ES-I3 (cell line): ENCODE results near the gene SMIM5.

ENCODE experiments used
- H3K36me3 ChIP-seq: 2 replicates; pipeline ENCODE4 v1.6.1; 2013; ENCODE audit warnings: mild to moderate bottlenecking, low read length, control low read depth, moderate library complexity; ENCODE audit not compliant: insufficient read depth
- H3K4me1 ChIP-seq: 2 replicates; pipeline ENCODE4 v1.6.1; 2013; ENCODE audit warnings: mild to moderate bottlenecking, control low read depth, low read length; ENCODE audit not compliant: insufficient read depth
- H3K9ac ChIP-seq: 2 replicates; pipeline ENCODE4 v1.6.1; 2013; ENCODE audit warnings: low read depth, mild to moderate bottlenecking, low read length, moderate library complexity
- H3K9me3 ChIP-seq: 2 replicates; pipeline ENCODE4 v1.6.1; 2013; ENCODE audit warnings: mild to moderate bottlenecking, low read length, moderate library complexity; ENCODE audit not compliant: control insufficient read depth, insufficient read depth

The SMIM5 gene

GRCh38 chr17:75627094-75627493, 6.1 kb upstream of the SMIM5 start:
- no peaks in the 10 kb centered on the region for H3K9me3 ChIP-seq
- no peaks in the 10 kb centered on the region; the same call in 1 of the 2 replicates for H3K36me3 ChIP-seq
- H3K4me1 ChIP-seq = no peaks in the 10 kb centered on the region
- no peak overlapping the region for H3K9ac ChIP-seq

GRCh38 chr17:75628425-75628824, 4.8 kb upstream of the SMIM5 start:
- no peak overlapping the region for H3K9ac ChIP-seq
- H3K4me1 ChIP-seq = peaks cover 5% of the 10 kb centered on the region
- no peaks in the 10 kb centered on the region for H3K9me3 ChIP-seq
- no peaks in the 10 kb centered on the region; the same call in 1 of the 2 replicates for H3K36me3 ChIP-seq

- no peaks in the 10 kb centered on the region for H3K9me3 ChIP-seq
- H3K36me3 ChIP-seq = no peaks in the 10 kb centered on the region; the same call in 1 of the 2 replicates
- H3K9ac ChIP-seq = no peak overlapping the region
- H3K4me1 ChIP-seq = peaks cover 10% of the 10 kb centered on the region
Observed at GRCh38 chr17:75629157-75629556, 4.1 kb upstream of the SMIM5 start.

- H3K9me3 ChIP-seq = no peaks in the 10 kb centered on the region
- peaks cover 12% of the 10 kb centered on the region for H3K4me1 ChIP-seq
- no peaks in the 10 kb centered on the region; the same call in 1 of the 2 replicates for H3K36me3 ChIP-seq
- no peak overlapping the region for H3K9ac ChIP-seq
Observed at GRCh38 chr17:75630071-75630917, 2.9 kb upstream of the SMIM5 start.

- H3K36me3 ChIP-seq = no peaks in the 10 kb centered on the region; the same call in 1 of the 2 replicates
- peaks cover 12% of the 10 kb centered on the region for H3K4me1 ChIP-seq
- H3K9me3 ChIP-seq = no peaks in the 10 kb centered on the region
- H3K9ac ChIP-seq = no peak overlapping the region
Observed at GRCh38 chr17:75631353-75631752, 1.9 kb upstream of the SMIM5 start.

- Histone ChIP-seq H3K4me1 (peaks cover 12% of the 10 kb centered on the region), H3K9ac (no peak overlapping the region), H3K36me3 (no peaks in the 10 kb centered on the region; the same call in 1 of the 2 replicates), H3K9me3 (no peaks in the 10 kb centered on the region)
Observed at GRCh38 chr17:75632428-75632827, 806 bp upstream of the SMIM5 start.

- no peaks in the 10 kb centered on the region for H3K9me3 ChIP-seq
- no peaks in the 10 kb centered on the region; the same call in 1 of the 2 replicates for H3K36me3 ChIP-seq
- H3K9ac ChIP-seq = no peak overlapping the region
- peaks cover 12% of the 10 kb centered on the region for H3K4me1 ChIP-seq
Observed at GRCh38 chr17:75633486-75634375, 497 bp downstream of the SMIM5 start.

- H3K4me1 ChIP-seq = peaks cover 12% of the 10 kb centered on the region
- H3K36me3 ChIP-seq = no peaks in the 10 kb centered on the region; the same call in 1 of the 2 replicates
- H3K9me3 ChIP-seq = no peaks in the 10 kb centered on the region
- H3K9ac ChIP-seq = no peak overlapping the region
Observed at GRCh38 chr17:75634376-75634740, 1.1 kb downstream of the SMIM5 start.

- H3K36me3 ChIP-seq = no peaks in the 10 kb centered on the region; the same call in 1 of the 2 replicates
- peaks cover 12% of the 10 kb centered on the region for H3K4me1 ChIP-seq
- H3K9ac ChIP-seq = no peak overlapping the region
- no peaks in the 10 kb centered on the region for H3K9me3 ChIP-seq
Observed at GRCh38 chr17:75634754-75635609, 1.7 kb downstream of the SMIM5 start.

GRCh38 chr17:75635610-75636202, 2.5 kb downstream of the SMIM5 start:
- Histone ChIP-seq H3K9me3 (no peaks in the 10 kb centered on the region), H3K4me1 (peaks cover 12% of the 10 kb centered on the region), H3K9ac (no peak overlapping the region), H3K36me3 (no peaks in the 10 kb centered on the region; the same call in 1 of the 2 replicates)

GRCh38 chr17:75636381-75637142, 3.3 kb downstream of the SMIM5 start:
- no peaks in the 10 kb centered on the region; the same call in 1 of the 2 replicates for H3K36me3 ChIP-seq
- H3K9me3 ChIP-seq = no peaks in the 10 kb centered on the region
- H3K4me1 ChIP-seq = peaks cover 12% of the 10 kb centered on the region
- no peak overlapping the region for H3K9ac ChIP-seq

GRCh38 chr17:75637143-75637538, 3.9 kb downstream of the SMIM5 start:
- no peaks in the 10 kb centered on the region for H3K9me3 ChIP-seq
- no peaks in the 10 kb centered on the region; the same call in 1 of the 2 replicates for H3K36me3 ChIP-seq
- H3K9ac ChIP-seq = no peak overlapping the region
- peaks cover 12% of the 10 kb centered on the region for H3K4me1 ChIP-seq

GRCh38 chr17:75637551-75637950, 4.3 kb downstream of the SMIM5 start:
- H3K4me1 ChIP-seq = peaks cover 13% of the 10 kb centered on the region
- H3K9me3 ChIP-seq = no peaks in the 10 kb centered on the region
- no peak overlapping the region for H3K9ac ChIP-seq
- H3K36me3 ChIP-seq = no peaks in the 10 kb centered on the region; the same call in 1 of the 2 replicates
